Measurements from ENCODE around the gene GRM5. TPM values are rescaled to one million over a fixed set of nuclear protein-coding genes. Genes with fewer than 3 reads are reported as not detected.

Gene GRM5
- total RNA-seq, 2 donors from 2014 or later: 0.17 TPM; not detected in 1

- Histone ChIP-seq H3K27me3 (replicated peaks; ENCODE audit: insufficient read depth) (no peaks in the 10 kb centered on the region), H3K4me3 (no peak overlapping the region), H3K9me3 (no peaks in the 10 kb centered on the region), H3K36me3 (no peaks in the 10 kb centered on the region), H3K27ac (no peak overlapping the region), H3K4me1 (replicated peaks) (no peaks in the 10 kb centered on the region)
- WGBS: 70% methylated on average over 3 of the region's 3 CpGs
- no peak for DNase-seq (ENCODE audit: low spot score)
- intact Hi-C loops (cut with DNase I): no loop called here
- TF ChIP-seq POLR2A (IDR thresholded peaks at IDR 0.05) (no peak), CTCF (IDR thresholded peaks at IDR 0.05) (no peak), POLR2AphosphoS5 (IDR thresholded peaks at IDR 0.05) (no peak)
Measured at GRCh38 chr11:88810420-88811097, 255.2 kb downstream of the GRM5 start.

DNA sequence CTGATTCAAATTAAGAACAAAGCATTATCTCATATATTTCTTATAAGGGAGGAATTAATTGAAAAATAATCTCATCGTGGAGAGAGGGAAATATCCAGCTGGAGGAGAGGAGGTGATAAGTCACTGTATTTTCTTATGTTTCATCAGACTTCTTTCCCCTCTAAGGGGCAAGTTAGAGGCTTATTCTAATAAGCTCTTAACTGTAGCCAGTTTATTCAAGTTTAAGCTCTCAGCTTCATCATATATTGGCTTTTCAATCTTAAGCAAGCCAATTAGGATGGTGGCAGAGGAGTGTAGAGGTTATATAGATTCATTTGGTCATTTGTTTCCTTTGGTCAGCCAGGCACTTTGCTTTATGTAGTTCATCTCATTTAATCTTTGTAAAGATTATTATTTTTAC lies 256.7 kb downstream of the GRM5 start:
- intact Hi-C loops (cut with DNase I): no loop called here
- Histone ChIP-seq H3K36me3 (no peaks in the 10 kb centered on the region), H3K4me1 (replicated peaks) (no peaks in the 10 kb centered on the region), H3K4me3 (no peak overlapping the region), H3K27ac (no peak overlapping the region), H3K9me3 (no peaks in the 10 kb centered on the region), H3K27me3 (replicated peaks; ENCODE audit: insufficient read depth) (no peaks in the 10 kb centered on the region)
- no peak for TF ChIP-seq POLR2A (IDR thresholded peaks at IDR 0.05)
- WGBS: 71% methylated on average over 1 of the region's 1 CpG
- no peak for DNase-seq (ENCODE audit: low spot score)

DNA sequence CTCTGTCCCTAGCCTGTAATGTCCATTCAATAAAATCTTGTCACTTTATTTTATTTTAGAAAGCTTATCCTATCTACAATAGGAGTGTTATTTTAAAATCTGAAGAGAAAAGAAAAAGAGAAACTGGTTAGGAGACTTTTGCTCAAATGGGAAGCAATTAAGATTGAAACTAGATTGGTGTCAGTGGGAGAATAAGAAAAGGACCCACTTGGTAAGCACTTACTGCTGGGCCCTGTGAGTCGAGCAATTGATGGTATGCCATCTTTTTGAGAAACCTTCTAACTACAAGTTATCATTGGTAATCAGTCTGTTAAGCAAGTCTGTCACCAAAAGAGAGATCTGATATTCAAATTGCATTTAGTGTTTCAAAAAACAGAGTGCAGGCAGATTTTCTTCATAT lies 258.4 kb downstream of the GRM5 start:
- DNase-seq (ENCODE audit: low spot score): no peak
- no peaks in the 10 kb centered on the region for H3K4me1 ChIP-seq (replicated peaks)
- intact Hi-C loops (cut with DNase I): no loop called here
- no peak overlapping the region for H3K4me3 ChIP-seq
- 63% methylated on average over 1 of the region's 1 CpG for WGBS
- TF ChIP-seq POLR2AphosphoS5 (IDR thresholded peaks at IDR 0.05) (no peak), CTCF (IDR thresholded peaks at IDR 0.05) (no peak)
- H3K27ac ChIP-seq: no peak overlapping the region
- no peaks in the 10 kb centered on the region for H3K36me3 ChIP-seq
- no peaks in the 10 kb centered on the region for H3K27me3 ChIP-seq (replicated peaks; ENCODE audit: insufficient read depth)
- no peaks in the 10 kb centered on the region for H3K9me3 ChIP-seq

DNA sequence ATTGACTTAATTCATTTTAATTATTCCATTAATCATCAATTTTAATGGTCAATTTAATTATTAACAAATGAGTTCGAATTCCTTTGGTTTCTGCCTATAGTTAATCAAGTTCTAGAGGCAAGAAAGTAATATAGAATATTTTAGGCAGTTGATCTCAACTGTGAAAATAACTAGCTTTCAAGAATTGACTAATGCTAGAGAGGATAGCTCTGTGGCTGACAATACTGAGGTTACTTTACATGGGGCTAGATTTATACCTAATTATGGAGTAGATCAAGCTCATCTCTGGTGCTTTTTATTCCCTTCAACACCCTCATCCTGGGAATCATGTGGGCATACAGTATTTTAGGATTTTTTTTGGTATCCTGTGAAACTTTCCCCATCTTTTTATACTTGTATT lies 259.4 kb downstream of the GRM5 start:
- Histone ChIP-seq H3K4me1 (replicated peaks) (no peaks in the 10 kb centered on the region), H3K36me3 (no peaks in the 10 kb centered on the region), H3K27ac (no peak overlapping the region), H3K4me3 (no peak overlapping the region), H3K9me3 (no peaks in the 10 kb centered on the region), H3K27me3 (replicated peaks; ENCODE audit: insufficient read depth) (no peaks in the 10 kb centered on the region)
- DNase-seq (ENCODE audit: low spot score): no peak
- 61% methylated on average over 1 of the region's 1 CpG for WGBS
- intact Hi-C loops (cut with DNase I): no loop called here
- no peak for TF ChIP-seq POLR2A (IDR thresholded peaks at IDR 0.05)
- no peak for TF ChIP-seq CTCF (IDR thresholded peaks at IDR 0.05)
- no peak for TF ChIP-seq POLR2AphosphoS5 (IDR thresholded peaks at IDR 0.05)

DNA sequence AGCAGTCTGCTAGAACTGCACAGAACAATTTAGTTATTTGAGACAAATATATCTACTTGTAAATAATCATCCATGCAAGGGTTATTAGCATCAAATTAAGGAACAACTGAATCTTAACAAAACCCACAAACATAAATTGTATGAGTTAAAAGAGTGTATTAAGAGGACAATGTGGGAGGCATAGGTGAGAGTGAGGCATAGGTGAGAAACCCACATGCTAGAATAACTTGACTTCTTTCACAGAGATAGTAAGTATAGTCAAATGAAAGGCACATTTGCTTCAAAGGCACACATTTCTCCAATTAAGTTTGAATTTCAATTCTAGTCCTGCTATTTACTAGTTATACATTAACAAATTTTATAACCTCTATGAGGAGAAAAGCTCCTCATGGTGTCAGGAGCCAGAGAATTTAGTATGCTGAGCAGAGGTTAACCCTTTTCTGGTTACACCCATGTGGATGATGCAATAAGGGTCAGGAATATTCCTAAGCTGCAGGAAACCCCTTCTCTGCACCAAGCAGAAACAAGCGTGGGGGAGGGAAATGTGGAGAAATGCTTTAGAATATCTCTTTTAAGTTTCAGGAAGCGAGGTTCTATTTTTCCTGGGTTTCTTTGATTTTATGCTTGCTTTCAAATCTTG lies 264.2 kb downstream of the GRM5 start:
- intact Hi-C loops (cut with DNase I): no loop called here
- H3K9me3 ChIP-seq: no peaks in the 10 kb centered on the region
- TF ChIP-seq CTCF (IDR thresholded peaks at IDR 0.05) (no peak), POLR2AphosphoS5 (IDR thresholded peaks at IDR 0.05) (no peak), POLR2A (IDR thresholded peaks at IDR 0.05) (no peak)
- no peak overlapping the region for H3K27ac ChIP-seq
- no peaks in the 10 kb centered on the region for H3K4me1 ChIP-seq (replicated peaks)
- no peak for DNase-seq (ENCODE audit: low spot score)
- H3K4me3 ChIP-seq: no peak overlapping the region
- 80% methylated on average over 2 of the region's 2 CpGs for WGBS
- H3K27me3 ChIP-seq (replicated peaks; ENCODE audit: insufficient read depth): no peaks in the 10 kb centered on the region
- H3K36me3 ChIP-seq: no peaks in the 10 kb centered on the region

Data from prostate gland (tissue), 2 donors.